ENCODE results near the gene BRI3BP. TPM values are rescaled to one million over a fixed set of nuclear protein-coding genes. Genes with fewer than 3 reads are reported as not detected.

BRI3BP gene
- total and polyA plus RNA-seq, 9 of the 15 experiments (the other 6 are each of a cell fraction or from before 2014, with no cell fraction given): 12.3 to 25.0 (median 16.6) TPM

DNA sequence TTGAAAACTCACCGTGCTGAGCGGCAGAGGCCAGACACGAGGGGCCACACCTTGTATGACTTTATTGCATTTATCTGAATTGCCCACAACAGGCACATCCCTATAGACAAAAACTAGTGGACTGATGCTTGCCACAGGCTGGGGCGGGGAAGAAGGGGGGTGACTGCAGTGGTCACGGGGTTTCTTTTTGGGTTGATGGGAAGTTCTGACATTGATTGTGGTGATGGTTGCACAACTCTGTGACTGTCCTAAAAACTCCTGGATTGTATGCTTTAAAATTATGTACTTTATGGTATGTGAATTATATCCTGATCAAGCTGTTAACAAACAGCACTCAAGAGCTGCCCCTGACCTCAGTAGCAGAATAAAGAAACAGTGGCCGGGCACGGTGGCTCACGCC is 30.2 kb upstream of the BRI3BP start:
- Histone ChIP-seq H3K27ac (ENCODE audit: extremely low read depth, low read depth, low read length) (no peak overlapping the region), H4K20me1 (replicated peaks; ENCODE audit: control insufficient read depth, insufficient read depth, low read length) (no peaks in the 10 kb centered on the region), H3K79me2 (ENCODE audit: control insufficient read depth, insufficient read depth, low read length) (no peaks in the 10 kb centered on the region), H3K27me3 (ENCODE audit: control insufficient read depth in 2 of 2, insufficient read depth in 2 of 2, low read length in 2 of 2) (no peaks in the 10 kb centered on the region), H3K36me3 (ENCODE audit: control insufficient read depth, insufficient read depth, low read length) (peaks cover 85% of the 10 kb centered on the region; the same call in 2 of the 3 replicates), H3K4me1 (replicated peaks in 1 of 2; ENCODE audit: control insufficient read depth in 2 of 2, insufficient read depth in 2 of 2, low read length in 2 of 2) (0 out of 5 replicates have a peak, but pooled peaks cover 0 to 3% of the 10 kb centered on the region in 2 experiments), H2AFZ (ENCODE audit: low read depth, low read length) (no peak overlapping the region), H3K9me1 (ENCODE audit: control insufficient read depth, insufficient read depth, low read length) (no peaks in the 10 kb centered on the region), H3K4me2 (ENCODE audit: insufficient read depth, low read length) (no peak overlapping the region), H3K4me3 (no peak overlapping the region), H3K9ac (ENCODE audit: insufficient read depth in 1 of 2, low read depth in 2 of 2, low read length in 2 of 2) (no peak overlapping the region), H3K9me3 (replicated peaks; ENCODE audit: control insufficient read depth, insufficient read depth, low read depth, low read length) (no peaks in the 10 kb centered on the region)
- in situ Hi-C loops (cut with MboI) (no loop called here), intact Hi-C loops (cut with micrococcal nuclease) (no loop called here)
- ChIA-PET CTCF (ENCODE audit: low intra/inter-chr PET ratio) (no interaction called here), POLR2A (no interaction called here)
- ATAC-seq: no peak
- WGBS (ENCODE audit: insufficient coverage, low coverage, missing lambda C conversion rate): 100% methylated on average over 6 of the region's 8 CpGs
- TSS peak; percentile 16 for BruUV-seq (replicated peaks)
- no peak for DNase-seq (ENCODE audit: extremely low read depth in 1 of 4, low spot score in 3 of 4)
- no peak for FAIRE-seq
- TF ChIP-seq, protein P1, sequence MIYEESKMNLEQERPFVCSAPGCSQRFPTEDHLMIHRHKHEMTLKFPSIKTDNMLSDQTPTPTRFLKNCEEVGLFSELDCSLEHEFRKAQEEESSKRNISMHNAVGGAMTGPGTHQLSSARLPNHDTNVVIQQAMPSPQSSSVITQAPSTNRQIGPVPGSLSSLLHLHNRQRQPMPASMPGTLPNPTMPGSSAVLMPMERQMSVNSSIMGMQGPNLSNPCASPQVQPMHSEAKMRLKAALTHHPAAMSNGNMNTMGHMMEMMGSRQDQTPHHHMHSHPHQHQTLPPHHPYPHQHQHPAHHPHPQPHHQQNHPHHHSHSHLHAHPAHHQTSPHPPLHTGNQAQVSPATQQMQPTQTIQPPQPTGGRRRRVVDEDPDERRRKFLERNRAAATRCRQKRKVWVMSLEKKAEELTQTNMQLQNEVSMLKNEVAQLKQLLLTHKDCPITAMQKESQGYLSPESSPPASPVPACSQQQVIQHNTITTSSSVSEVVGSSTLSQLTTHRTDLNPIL (CRISPR knock-in tag; IDR thresholded peaks at IDR 0.05): no peak
- no peak for TF ChIP-seq TAF9B (IDR thresholded peaks at IDR 0.05; ENCODE audit: partially characterized antibody)

DNA sequence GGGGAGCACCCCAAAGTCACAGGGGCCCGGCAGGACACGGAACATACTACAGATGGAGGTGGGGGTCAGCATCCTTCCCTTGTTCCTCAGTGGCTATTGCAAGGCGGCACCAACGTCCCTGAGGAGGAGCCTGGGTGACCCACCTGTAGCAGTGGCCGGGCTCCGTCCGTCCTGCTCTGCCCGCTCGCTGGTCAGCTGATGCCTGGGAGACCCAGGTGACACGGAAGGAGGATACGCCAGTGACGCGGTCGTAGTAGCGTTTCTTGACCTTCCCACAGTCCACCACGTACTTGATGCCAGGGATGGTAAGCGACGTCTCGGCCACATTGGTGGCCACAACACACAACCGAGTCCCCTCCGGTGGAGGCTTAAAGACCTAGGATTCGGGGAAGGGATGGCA is 29.2 kb upstream of the BRI3BP start:
- no peaks in the 10 kb centered on the region for H3K79me2 ChIP-seq (ENCODE audit: control insufficient read depth, insufficient read depth, low read length)
- CTCF ChIA-PET (ENCODE audit: low intra/inter-chr PET ratio): no interaction called here
- POLR2A ChIA-PET: no interaction called here
- no peak overlapping the region for H3K27ac ChIP-seq (ENCODE audit: extremely low read depth, low read depth, low read length)
- no peaks in the 10 kb centered on the region for H3K9me3 ChIP-seq (replicated peaks; ENCODE audit: control insufficient read depth, insufficient read depth, low read depth, low read length)
- 93% methylated on average over 13 of the region's 22 CpGs for WGBS (ENCODE audit: insufficient coverage, low coverage, missing lambda C conversion rate)
- no peaks in the 10 kb centered on the region for H4K20me1 ChIP-seq (replicated peaks; ENCODE audit: control insufficient read depth, insufficient read depth, low read length)
- H3K9ac ChIP-seq (ENCODE audit: insufficient read depth in 1 of 2, low read depth in 2 of 2, low read length in 2 of 2): no peak overlapping the region
- ATAC-seq (no peak), FAIRE-seq (no peak), DNase-seq (ENCODE audit: extremely low read depth in 1 of 4, low spot score in 3 of 4) (no peak)
- H3K9me1 ChIP-seq (ENCODE audit: control insufficient read depth, insufficient read depth, low read length): no peaks in the 10 kb centered on the region
- H3K4me3 ChIP-seq: no peak overlapping the region
- H3K27me3 ChIP-seq (ENCODE audit: control insufficient read depth in 2 of 2, insufficient read depth in 2 of 2, low read length in 2 of 2): no peaks in the 10 kb centered on the region
- H2AFZ ChIP-seq (ENCODE audit: low read depth, low read length): no peak overlapping the region
- no TSS peak for BruUV-seq (replicated peaks)
- in situ Hi-C loops (cut with MboI) (no loop called here), intact Hi-C loops (cut with micrococcal nuclease) (no loop called here)
- no peak overlapping the region for H3K4me2 ChIP-seq (ENCODE audit: insufficient read depth, low read length)
- peaks cover 91% of the 10 kb centered on the region; the same call in 2 of the 3 replicates for H3K36me3 ChIP-seq (ENCODE audit: control insufficient read depth, insufficient read depth, low read length)
- 0 out of 5 replicates have a peak, but pooled peaks cover 0 to 3% of the 10 kb centered on the region in 2 experiments for H3K4me1 ChIP-seq (replicated peaks in 1 of 2; ENCODE audit: control insufficient read depth in 2 of 2, insufficient read depth in 2 of 2, low read length in 2 of 2)
- TF ChIP-seq RHOXF2B (CRISPR knock-in tag; conservative IDR thresholded peaks at IDR 0.05): no peak
- TF ChIP-seq, protein P2, sequence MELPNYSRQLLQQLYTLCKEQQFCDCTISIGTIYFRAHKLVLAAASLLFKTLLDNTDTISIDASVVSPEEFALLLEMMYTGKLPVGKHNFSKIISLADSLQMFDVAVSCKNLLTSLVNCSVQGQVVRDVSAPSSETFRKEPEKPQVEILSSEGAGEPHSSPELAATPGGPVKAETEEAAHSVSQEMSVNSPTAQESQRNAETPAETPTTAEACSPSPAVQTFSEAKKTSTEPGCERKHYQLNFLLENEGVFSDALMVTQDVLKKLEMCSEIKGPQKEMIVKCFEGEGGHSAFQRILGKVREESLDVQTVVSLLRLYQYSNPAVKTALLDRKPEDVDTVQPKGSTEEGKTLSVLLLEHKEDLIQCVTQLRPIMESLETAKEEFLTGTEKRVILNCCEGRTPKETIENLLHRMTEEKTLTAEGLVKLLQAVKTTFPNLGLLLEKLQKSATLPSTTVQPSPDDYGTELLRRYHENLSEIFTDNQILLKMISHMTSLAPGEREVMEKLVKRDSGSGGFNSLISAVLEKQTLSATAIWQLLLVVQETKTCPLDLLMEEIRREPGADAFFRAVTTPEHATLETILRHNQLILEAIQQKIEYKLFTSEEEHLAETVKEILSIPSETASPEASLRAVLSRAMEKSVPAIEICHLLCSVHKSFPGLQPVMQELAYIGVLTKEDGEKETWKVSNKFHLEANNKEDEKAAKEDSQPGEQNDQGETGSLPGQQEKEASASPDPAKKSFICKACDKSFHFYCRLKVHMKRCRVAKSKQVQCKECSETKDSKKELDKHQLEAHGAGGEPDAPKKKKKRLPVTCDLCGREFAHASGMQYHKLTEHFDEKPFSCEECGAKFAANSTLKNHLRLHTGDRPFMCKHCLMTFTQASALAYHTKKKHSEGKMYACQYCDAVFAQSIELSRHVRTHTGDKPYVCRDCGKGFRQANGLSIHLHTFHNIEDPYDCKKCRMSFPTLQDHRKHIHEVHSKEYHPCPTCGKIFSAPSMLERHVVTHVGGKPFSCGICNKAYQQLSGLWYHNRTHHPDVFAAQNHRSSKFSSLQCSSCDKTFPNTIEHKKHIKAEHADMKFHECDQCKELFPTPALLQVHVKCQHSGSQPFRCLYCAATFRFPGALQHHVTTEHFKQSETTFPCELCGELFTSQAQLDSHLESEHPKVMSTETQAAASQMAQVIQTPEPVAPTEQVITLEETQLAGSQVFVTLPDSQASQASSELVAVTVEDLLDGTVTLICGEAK (IDR thresholded peaks at IDR 0.05): no peak
- TF ChIP-seq, protein P2 (CRISPR knock-in tag; IDR thresholded peaks at IDR 0.05): no peak
- TF ChIP-seq SMARCC2 (IDR thresholded peaks at IDR 0.05; ENCODE audit: low read depth): no peak
